Keratinocyte (primary cell): ENCODE measurements around the gene UQCRQ. TPM values are rescaled to one million over a fixed set of nuclear protein-coding genes. Genes with fewer than 3 reads are reported as not detected.

Experiments
- DNase-seq: peaks from one replicate; pipeline ENCODE4 v3.0.0-alpha.2; 2011; ENCODE audit warnings: low read depth, missing footprints, low spot score
- FAIRE-seq: peaks from 2 replicates; lab custom pipeline; 2011; peaks lifted over from hg19 to GRCh38; lab: Jason Lieb, UNC
- H2AFZ ChIP-seq: 2 replicates; pipeline ENCODE4 v1.6.0; 2012; ENCODE audit warnings: low read length, control low read depth, inconsistent platforms; ENCODE audit not compliant: control insufficient read depth
- H3K27ac ChIP-seq: 2 replicates; pipeline ENCODE4 v1.5.1; 2011; ENCODE audit warnings: low read length; ENCODE audit not compliant: control insufficient read depth, insufficient read depth
- H3K27me3 ChIP-seq: 3 replicates; pipeline ENCODE4 v1.6.0; 2011; ENCODE audit warnings: low read length; ENCODE audit not compliant: control insufficient read depth, insufficient read depth; ENCODE audit errors: extremely low read depth
- H3K36me3 ChIP-seq, 2 experiments: 2 replicates in 1 of 2; 3 replicates in 1 of 2; pipeline ENCODE4 v1.5.1; 2011; ENCODE audit warnings: low read length in 2 of 2, mild to moderate bottlenecking in 1 of 2; ENCODE audit not compliant: control insufficient read depth in 2 of 2, insufficient read depth in 2 of 2; ENCODE audit errors: extremely low read depth in 1 of 2
- H3K4me1 ChIP-seq: 3 replicates; pipeline ENCODE4 v1.5.1; 2011; ENCODE audit warnings: low read length; ENCODE audit not compliant: control insufficient read depth, insufficient read depth; ENCODE audit errors: extremely low read depth
- H3K4me2 ChIP-seq: 3 replicates; pipeline ENCODE4 v1.6.0; 2011; ENCODE audit warnings: low read depth, low read length; ENCODE audit not compliant: control insufficient read depth, insufficient read depth; ENCODE audit errors: extremely low read depth
- H3K4me3 ChIP-seq, 3 experiments: fragments of 200-600 bp in 1 of 3; sonication (generic) in 1 of 3; 2 replicates in 2 of 3; 3 replicates in 1 of 3; pipeline ENCODE4 v1.5.1; 2011 to 2016; ENCODE audit warnings: low read length in 3 of 3, mild to moderate bottlenecking in 3 of 3, control low read depth in 2 of 3, inconsistent platforms in 1 of 3, low read depth in 1 of 3, mixed read lengths in 1 of 3, mixed run types in 1 of 3, moderate library complexity in 1 of 3; ENCODE audit not compliant: control insufficient read depth in 2 of 3, insufficient read depth in 2 of 3; ENCODE audit errors: extremely low read depth in 1 of 3
- H3K79me2 ChIP-seq: 2 replicates; pipeline ENCODE4 v1.6.0; 2012; ENCODE audit warnings: low read length; ENCODE audit not compliant: control insufficient read depth, insufficient read depth
- H3K9ac ChIP-seq: 3 replicates; pipeline ENCODE4 v1.6.0; 2011; ENCODE audit warnings: low read length; ENCODE audit not compliant: control insufficient read depth, insufficient read depth; ENCODE audit errors: extremely low read depth
- H3K9me1 ChIP-seq: 3 replicates; pipeline ENCODE4 v1.6.0; 2011; ENCODE audit warnings: low read length; ENCODE audit not compliant: control insufficient read depth, insufficient read depth; ENCODE audit errors: extremely low read depth
- H3K9me3 ChIP-seq: 2 replicates; pipeline ENCODE4 v1.5.1; 2012; ENCODE audit warnings: low read depth, low read length; ENCODE audit not compliant: control insufficient read depth
- H4K20me1 ChIP-seq: 3 replicates; pipeline ENCODE4 v1.6.0; 2011; ENCODE audit warnings: low read length; ENCODE audit not compliant: control insufficient read depth, insufficient read depth; ENCODE audit errors: extremely low read depth
- EZH2 ChIP-seq: IDR thresholded peaks from one replicate; pipeline ENCODE4 v1.6.1; 2012; ENCODE audit warnings: inconsistent platforms, mild to moderate bottlenecking, low read length, moderate library complexity
- dilution Hi-C: fragments of 300-500 bp; cut with MboI; formaldehyde crosslinking; loops from one replicate; pipeline ENCODE4 v1.7.0; 2020; ENCODE audit warnings: low sequenced_read_pairs; ENCODE audit not compliant: extremely low pct_ligation_motif_present
- polyA plus RNA-seq, 5 experiments: library from polyadenylated mRNA; depleted of rRNA in 3 of 5; stranded (reverse) in 3 of 5; stranded (forward) in 1 of 5; unstranded in 1 of 5; fragments of >200 nt; gene quantifications; 1 replicate in 1 of 5; 2 replicates in 3 of 5; 3 replicates in 1 of 5; pipeline versions ENCODE4 v1.2.1 to v1.2.3, GENCODE V29; 2011 to 2012; ENCODE audit warnings: missing spikeins in 2 of 5, low read depth in 1 of 5, low replicate concordance in 1 of 5
- TF ChIP-seq, protein P1 (sequence below), 3 experiments: IDR thresholded peaks in 1 of 3; conservative IDR thresholded peaks in 1 of 3; optimal IDR thresholded peaks in 1 of 3; 2 replicates in 2 of 3; 3 replicates in 1 of 3; pipeline versions ENCODE3 to v1.5.1; 2011; ENCODE audit warnings: low read length in 3 of 3, mild to moderate bottlenecking in 3 of 3, moderate library complexity in 2 of 3, control low read depth in 1 of 3, inconsistent platforms in 1 of 3; ENCODE audit not compliant: insufficient read depth in 2 of 3; ENCODE audit errors: extremely low read depth in 1 of 3

UQCRQ gene
- polyA plus RNA-seq, 1 donor (not counting 4 experiments of a cell fraction or from before 2014, with no cell fraction given): 488 TPM

DNA sequence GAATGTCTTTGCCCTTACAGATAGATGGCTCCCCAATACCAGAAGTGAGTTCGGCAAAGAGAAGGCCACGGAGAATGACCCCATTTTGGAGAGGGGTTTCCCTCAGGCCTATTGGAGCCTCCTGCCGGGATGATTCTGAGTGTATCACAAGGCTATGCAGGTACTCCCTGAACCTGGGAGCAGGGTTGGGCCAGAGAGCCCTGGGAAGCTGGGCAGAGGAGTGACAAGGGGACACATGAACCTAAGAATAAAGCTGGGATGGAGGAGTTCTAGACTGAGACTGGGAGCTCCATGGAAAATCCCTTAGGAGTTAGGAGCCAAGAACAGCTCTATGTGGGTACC, 7.5 kb downstream of the UQCRQ start:
- no peak overlapping the region for H3K4me2 ChIP-seq
- H3K79me2 ChIP-seq: no peaks in the 10 kb centered on the region
- no peak overlapping the region for H3K4me3 ChIP-seq
- no peak for DNase-seq
- H3K4me1 ChIP-seq: no peaks in the 10 kb centered on the region
- H2AFZ ChIP-seq: no peak overlapping the region
- H4K20me1 ChIP-seq: peaks cover 2% of the 10 kb centered on the region
- dilution Hi-C loops: no loop called here
- H3K9ac ChIP-seq: no peak overlapping the region
- no peak for FAIRE-seq
- no peaks in the 10 kb centered on the region for H3K9me1 ChIP-seq
- no peak for TF ChIP-seq EZH2
- no peaks in the 10 kb centered on the region for H3K27me3 ChIP-seq
- no peak overlapping the region for H3K27ac ChIP-seq
- H3K36me3 ChIP-seq: peaks cover 10 to 22% of the 10 kb centered on the region in 2 experiments
- H3K9me3 ChIP-seq: no peaks in the 10 kb centered on the region

DNA sequence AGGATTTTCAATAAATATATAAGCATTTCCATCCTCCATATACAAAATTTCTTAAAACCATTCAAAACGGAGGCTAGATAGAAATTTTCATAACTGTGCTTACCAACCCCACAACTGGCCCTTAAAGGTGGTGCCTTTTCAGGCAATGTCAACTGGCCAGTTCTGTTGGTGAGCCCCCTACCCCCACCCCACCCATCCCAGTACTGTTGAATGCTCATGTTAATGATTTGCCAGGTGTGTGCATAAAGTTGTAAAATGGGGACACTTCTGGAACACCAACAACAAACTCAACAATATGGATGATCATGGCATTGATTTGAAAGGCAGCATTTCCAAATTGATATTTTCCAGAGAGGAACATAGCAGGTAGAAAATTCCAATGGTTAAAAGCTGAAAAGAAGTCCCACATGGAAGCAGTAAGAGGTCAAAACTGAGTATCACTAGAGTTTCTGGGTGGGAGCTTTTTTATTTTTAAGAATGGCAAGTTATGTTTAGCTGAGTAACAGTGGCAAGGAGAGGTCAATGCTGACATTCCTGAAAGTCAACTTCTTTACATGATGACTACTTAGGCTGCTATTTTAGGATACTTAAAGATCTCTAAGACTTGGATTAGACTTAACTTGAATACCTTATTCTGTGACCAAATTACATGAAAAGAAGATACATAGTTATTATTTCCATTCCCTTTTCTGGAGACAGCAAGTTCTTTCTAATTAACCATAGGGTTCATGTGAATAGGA, 9.7 kb downstream of the UQCRQ start:
- dilution Hi-C loops: no loop called here
- FAIRE-seq: no peak
- Histone ChIP-seq H4K20me1 (no peaks in the 10 kb centered on the region), H3K9me3 (no peaks in the 10 kb centered on the region), H3K79me2 (no peaks in the 10 kb centered on the region), H3K27ac (no peak overlapping the region), H3K9me1 (no peaks in the 10 kb centered on the region), H3K4me2 (no peak overlapping the region), H3K36me3 (peaks cover 14 to 22% of the 10 kb centered on the region in 2 experiments), H3K4me3 (no peak overlapping the region), H3K27me3 (no peaks in the 10 kb centered on the region), H3K4me1 (no peaks in the 10 kb centered on the region), H2AFZ (no peak overlapping the region), H3K9ac (no peak overlapping the region)
- TF ChIP-seq, protein P1, sequence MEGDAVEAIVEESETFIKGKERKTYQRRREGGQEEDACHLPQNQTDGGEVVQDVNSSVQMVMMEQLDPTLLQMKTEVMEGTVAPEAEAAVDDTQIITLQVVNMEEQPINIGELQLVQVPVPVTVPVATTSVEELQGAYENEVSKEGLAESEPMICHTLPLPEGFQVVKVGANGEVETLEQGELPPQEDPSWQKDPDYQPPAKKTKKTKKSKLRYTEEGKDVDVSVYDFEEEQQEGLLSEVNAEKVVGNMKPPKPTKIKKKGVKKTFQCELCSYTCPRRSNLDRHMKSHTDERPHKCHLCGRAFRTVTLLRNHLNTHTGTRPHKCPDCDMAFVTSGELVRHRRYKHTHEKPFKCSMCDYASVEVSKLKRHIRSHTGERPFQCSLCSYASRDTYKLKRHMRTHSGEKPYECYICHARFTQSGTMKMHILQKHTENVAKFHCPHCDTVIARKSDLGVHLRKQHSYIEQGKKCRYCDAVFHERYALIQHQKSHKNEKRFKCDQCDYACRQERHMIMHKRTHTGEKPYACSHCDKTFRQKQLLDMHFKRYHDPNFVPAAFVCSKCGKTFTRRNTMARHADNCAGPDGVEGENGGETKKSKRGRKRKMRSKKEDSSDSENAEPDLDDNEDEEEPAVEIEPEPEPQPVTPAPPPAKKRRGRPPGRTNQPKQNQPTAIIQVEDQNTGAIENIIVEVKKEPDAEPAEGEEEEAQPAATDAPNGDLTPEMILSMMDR (optimal IDR thresholded peaks at IDR 0.05 in 1 of 3, IDR thresholded peaks at IDR 0.05 in 1 of 3, conservative IDR thresholded peaks at IDR 0.05 in 1 of 3; ENCODE audit: extremely low read depth in 1 of 3, insufficient read depth in 2 of 3, low read length in 3 of 3): no peak
- TF ChIP-seq EZH2: no peak
- DNase-seq: no peak

DNA sequence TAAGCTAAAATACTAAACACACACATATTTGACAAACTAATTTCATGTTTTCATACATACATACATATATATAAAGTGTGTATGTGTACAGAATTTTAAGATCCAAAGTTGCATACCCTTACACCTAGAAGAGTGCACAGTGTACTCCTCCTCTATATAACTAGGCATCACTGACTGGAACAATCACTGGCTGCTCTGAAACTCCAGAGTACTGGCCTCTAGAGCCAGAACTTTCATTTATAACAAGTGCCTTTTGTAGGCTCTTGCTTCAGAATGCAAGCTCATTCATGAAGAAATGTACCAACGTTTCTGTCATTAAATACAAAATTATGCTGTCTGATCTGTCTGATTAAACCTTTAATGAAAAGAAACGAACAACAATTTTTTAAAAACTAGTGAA, 11.0 kb downstream of the UQCRQ start:
- H3K4me1 ChIP-seq: no peaks in the 10 kb centered on the region
- H3K4me3 ChIP-seq: no peak overlapping the region
- H3K9me3 ChIP-seq: no peaks in the 10 kb centered on the region
- H3K27ac ChIP-seq: no peak overlapping the region
- no peak overlapping the region for H3K9ac ChIP-seq
- peaks cover 11 to 23% of the 10 kb centered on the region in 2 experiments for H3K36me3 ChIP-seq
- no peaks in the 10 kb centered on the region for H3K27me3 ChIP-seq
- no peak overlapping the region for H2AFZ ChIP-seq
- TF ChIP-seq EZH2: no peak
- TF ChIP-seq, protein P1 (optimal IDR thresholded peaks at IDR 0.05 in 1 of 3, IDR thresholded peaks at IDR 0.05 in 1 of 3, conservative IDR thresholded peaks at IDR 0.05 in 1 of 3; ENCODE audit: extremely low read depth in 1 of 3, insufficient read depth in 2 of 3, low read length in 3 of 3): no peak
- no peaks in the 10 kb centered on the region for H4K20me1 ChIP-seq
- no peak overlapping the region for H3K4me2 ChIP-seq
- FAIRE-seq: no peak
- no peak for DNase-seq
- dilution Hi-C loops: no loop called here
- no peaks in the 10 kb centered on the region for H3K79me2 ChIP-seq
- H3K9me1 ChIP-seq: no peaks in the 10 kb centered on the region
